SK-N-SH treated with all-trans-retinoic acid at 6 μM for 48 hours (cell line): ENCODE data around the gene FHOD1.

Experiments used
- ATAC-seq: fragments of 200-7000 bp; cut with Tn5 transposase; 3 replicates; pipeline ENCODE4 v1.9.1; 2020; ENCODE audit warnings: mild to moderate bottlenecking, moderate library complexity
- ARNTL ChIP-seq: fragments of 450-650 bp; formaldehyde crosslinking; IDR thresholded peaks from 2 replicates; pipeline ENCODE4 v1.5.0; 2020; ENCODE audit warnings: low read depth, mild to moderate bottlenecking, moderate library complexity, borderline replicate concordance
- BACH2 ChIP-seq: fragments of 250-450 bp; sonication (Bioruptor Pico); IDR thresholded peaks from 2 replicates; pipeline ENCODE4 v1.9.0; 2021; ENCODE audit warnings: mild to moderate bottlenecking, borderline replicate concordance
- CREB5 ChIP-seq: fragments of 250-450 bp; sonication (Bioruptor Pico); IDR thresholded peaks from 2 replicates; pipeline ENCODE4 v1.5.1; 2020; ENCODE audit warnings: low read depth, mild to moderate bottlenecking, moderate library complexity
- CSDC2 ChIP-seq: fragments of 250-450 bp; sonication (Bioruptor Pico); IDR thresholded peaks from 2 replicates; pipeline ENCODE4 v1.5.0; 2020; ENCODE audit warnings: mild to moderate bottlenecking, moderate library complexity
- ESRRG ChIP-seq: fragments of 250-450 bp; sonication (Bioruptor Pico); IDR thresholded peaks from 2 replicates; pipeline ENCODE4 v1.6.1; 2021; ENCODE audit warnings: mild to moderate bottlenecking
- GLIS3 ChIP-seq: fragments of 250-450 bp; sonication (Bioruptor Pico); IDR thresholded peaks from 2 replicates; pipeline ENCODE4 v1.5.0; 2020; ENCODE audit warnings: mild to moderate bottlenecking, moderate library complexity
- ISL1 ChIP-seq: fragments of 250-450 bp; sonication (Bioruptor Pico); IDR thresholded peaks from 2 replicates; pipeline ENCODE4 v2.1.2; 2022; ENCODE audit warnings: mild to moderate bottlenecking, moderate library complexity
- OSR1 ChIP-seq: fragments of 250-450 bp; sonication (Bioruptor Pico); IDR thresholded peaks from 2 replicates; pipeline ENCODE4 v1.8.0; 2022; ENCODE audit warnings: moderate library complexity, mild to moderate bottlenecking, inconsistent platforms
- PATZ1 ChIP-seq: fragments of 250-450 bp; sonication (Bioruptor Pico); IDR thresholded peaks from 2 replicates; pipeline ENCODE4 v1.8.0; 2020; ENCODE audit warnings: mild to moderate bottlenecking, moderate library complexity, borderline replicate concordance
- POU6F1 ChIP-seq: fragments of 250-450 bp; sonication (Bioruptor Pico); IDR thresholded peaks from 2 replicates; pipeline ENCODE4 v1.8.0; 2021; ENCODE audit warnings: low read depth, mild to moderate bottlenecking, moderate library complexity, borderline replicate concordance
- PPARA ChIP-seq: fragments of 250-450 bp; sonication (Bioruptor Pico); IDR thresholded peaks from 2 replicates; pipeline ENCODE4 v1.5.0; 2020; ENCODE audit warnings: mild to moderate bottlenecking, borderline replicate concordance
- RARB ChIP-seq: fragments of 250-450 bp; sonication (Bioruptor Pico); IDR thresholded peaks from 2 replicates; pipeline ENCODE4 v1.8.0; 2021; ENCODE audit warnings: mild to moderate bottlenecking, moderate library complexity
- TCF4 ChIP-seq: fragments of 250-450 bp; sonication (Bioruptor Pico); IDR thresholded peaks from 2 replicates; pipeline ENCODE4 v1.8.0; 2021; ENCODE audit warnings: mild to moderate bottlenecking, moderate library complexity, borderline replicate concordance
- TOX ChIP-seq: fragments of 250-450 bp; sonication (Bioruptor Pico); IDR thresholded peaks from 2 replicates; pipeline ENCODE4 v1.8.0; 2021; ENCODE audit warnings: mild to moderate bottlenecking, moderate library complexity, borderline replicate concordance
- ZC3H10 ChIP-seq: fragments of 250-450 bp; sonication (Bioruptor Pico); IDR thresholded peaks from 2 replicates; pipeline ENCODE4 v1.5.1; 2021; ENCODE audit warnings: mild to moderate bottlenecking, moderate library complexity
- ZFP3 ChIP-seq: fragments of 250-450 bp; sonication (Bioruptor Pico); IDR thresholded peaks from 2 replicates; pipeline ENCODE4 v1.5.0; 2020; ENCODE audit warnings: mild to moderate bottlenecking, moderate library complexity
- ZFP30 ChIP-seq: fragments of 450-650 bp; formaldehyde crosslinking; IDR thresholded peaks from 2 replicates; pipeline ENCODE4 v1.5.0; 2022; ENCODE audit warnings: mild to moderate bottlenecking, moderate library complexity
- ZNF565 ChIP-seq: fragments of 450-650 bp; formaldehyde crosslinking; conservative IDR thresholded peaks from 2 replicates; pipeline ENCODE4 v1.5.0; 2020; ENCODE audit warnings: low read depth, mild to moderate bottlenecking, moderate library complexity
- ZNF70 ChIP-seq: fragments of 450-650 bp; formaldehyde crosslinking; IDR thresholded peaks from 2 replicates; pipeline ENCODE4 v1.5.0; 2020; ENCODE audit warnings: mild to moderate bottlenecking, moderate library complexity
- ZNF8 ChIP-seq: fragments of 450-650 bp; formaldehyde crosslinking; IDR thresholded peaks from 2 replicates; pipeline ENCODE4 v1.5.0; 2020; ENCODE audit warnings: mild to moderate bottlenecking, moderate library complexity
- TF ChIP-seq, protein P1 (sequence below): fragments of 250-450 bp; sonication (Bioruptor Pico); IDR thresholded peaks from 2 replicates; pipeline ENCODE4 v1.5.0; 2020; ENCODE audit warnings: mild to moderate bottlenecking, moderate library complexity

Gene FHOD1

DNA sequence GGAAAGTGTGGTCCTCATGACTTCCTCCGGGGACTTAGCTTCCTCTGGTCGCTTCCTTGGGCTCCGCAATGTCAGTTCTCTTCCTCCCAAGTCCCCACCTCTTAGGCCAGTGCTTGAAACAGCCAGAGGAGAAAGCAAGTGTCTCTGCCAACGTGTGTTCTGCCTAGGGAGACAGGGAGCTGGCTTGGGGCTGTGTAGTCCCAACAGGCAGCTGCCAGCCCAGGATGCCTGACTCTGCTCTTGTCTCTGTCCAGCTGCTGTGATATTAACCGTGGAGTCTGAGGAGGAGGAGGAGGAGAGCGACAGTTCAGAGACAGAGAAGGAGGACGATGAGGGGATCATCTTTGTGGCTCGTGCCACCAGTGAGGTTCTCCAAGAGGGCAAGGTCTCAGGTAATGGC is 18.6 kb upstream of the FHOD1 start:
- ATAC-seq = no peak
- TF ChIP-seq PPARA (CRISPR knock-in tag) = no peak
- TF ChIP-seq CREB5 (CRISPR knock-in tag) = no peak
- TF ChIP-seq PATZ1 = no peak
- TF ChIP-seq, protein P1, sequence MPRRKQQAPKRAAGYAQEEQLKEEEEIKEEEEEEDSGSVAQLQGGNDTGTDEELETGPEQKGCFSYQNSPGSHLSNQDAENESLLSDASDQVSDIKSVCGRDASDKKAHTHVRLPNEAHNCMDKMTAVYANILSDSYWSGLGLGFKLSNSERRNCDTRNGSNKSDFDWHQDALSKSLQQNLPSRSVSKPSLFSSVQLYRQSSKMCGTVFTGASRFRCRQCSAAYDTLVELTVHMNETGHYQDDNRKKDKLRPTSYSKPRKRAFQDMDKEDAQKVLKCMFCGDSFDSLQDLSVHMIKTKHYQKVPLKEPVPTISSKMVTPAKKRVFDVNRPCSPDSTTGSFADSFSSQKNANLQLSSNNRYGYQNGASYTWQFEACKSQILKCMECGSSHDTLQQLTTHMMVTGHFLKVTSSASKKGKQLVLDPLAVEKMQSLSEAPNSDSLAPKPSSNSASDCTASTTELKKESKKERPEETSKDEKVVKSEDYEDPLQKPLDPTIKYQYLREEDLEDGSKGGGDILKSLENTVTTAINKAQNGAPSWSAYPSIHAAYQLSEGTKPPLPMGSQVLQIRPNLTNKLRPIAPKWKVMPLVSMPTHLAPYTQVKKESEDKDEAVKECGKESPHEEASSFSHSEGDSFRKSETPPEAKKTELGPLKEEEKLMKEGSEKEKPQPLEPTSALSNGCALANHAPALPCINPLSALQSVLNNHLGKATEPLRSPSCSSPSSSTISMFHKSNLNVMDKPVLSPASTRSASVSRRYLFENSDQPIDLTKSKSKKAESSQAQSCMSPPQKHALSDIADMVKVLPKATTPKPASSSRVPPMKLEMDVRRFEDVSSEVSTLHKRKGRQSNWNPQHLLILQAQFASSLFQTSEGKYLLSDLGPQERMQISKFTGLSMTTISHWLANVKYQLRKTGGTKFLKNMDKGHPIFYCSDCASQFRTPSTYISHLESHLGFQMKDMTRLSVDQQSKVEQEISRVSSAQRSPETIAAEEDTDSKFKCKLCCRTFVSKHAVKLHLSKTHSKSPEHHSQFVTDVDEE (CRISPR knock-in tag) = no peak
- no peak for TF ChIP-seq ISL1
- no peak for TF ChIP-seq OSR1 (CRISPR knock-in tag)
- no peak for TF ChIP-seq BACH2 (CRISPR knock-in tag)
- no peak for TF ChIP-seq TOX (CRISPR knock-in tag)
- no peak for TF ChIP-seq RARB
- no peak for TF ChIP-seq TCF4 (CRISPR knock-in tag)
- no peak for TF ChIP-seq GLIS3 (CRISPR knock-in tag)
- TF ChIP-seq ARNTL (CRISPR knock-in tag) = no peak
- no peak for TF ChIP-seq CSDC2 (CRISPR knock-in tag)
- no peak for TF ChIP-seq ZC3H10
- no peak for TF ChIP-seq ESRRG (CRISPR knock-in tag)
- TF ChIP-seq ZNF70 (CRISPR knock-in tag) = no peak
- no peak for TF ChIP-seq ZFP30 (CRISPR knock-in tag)
- no peak for TF ChIP-seq POU6F1 (CRISPR knock-in tag)
- no peak for TF ChIP-seq ZFP3 (CRISPR knock-in tag)

GRCh38 chr16:67264866-67265265 is 17.6 kb upstream of the FHOD1 start:
- ATAC-seq = no peak
- TF ChIP-seq TCF4 (CRISPR knock-in tag) (no peak), OSR1 (CRISPR knock-in tag) (no peak)

DNA sequence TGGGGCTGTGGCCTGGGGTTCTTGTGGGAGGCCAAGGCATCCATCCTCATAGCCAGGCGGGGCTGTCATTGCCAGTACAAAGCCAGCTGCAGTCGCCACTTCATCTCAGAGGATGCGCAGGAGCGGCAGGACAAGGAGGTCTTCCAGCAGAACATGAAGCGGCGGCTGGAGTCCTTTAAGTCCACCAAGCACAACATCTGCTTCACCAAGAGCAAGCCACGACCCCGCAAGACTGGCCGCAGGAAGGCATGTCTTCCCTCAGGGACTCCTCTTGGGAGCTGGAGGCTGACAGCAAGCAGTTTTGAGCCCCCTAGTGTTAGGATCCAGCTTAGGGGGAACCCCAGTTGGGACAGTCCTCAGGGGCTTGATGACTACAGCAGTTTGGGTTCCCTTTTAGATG is 17.0 kb upstream of the FHOD1 start:
- no peak for ATAC-seq

More for the DNA sequence above, 17.0 kb upstream of the FHOD1 start:
- no peak for TF ChIP-seq RARB
- no peak for TF ChIP-seq PPARA (CRISPR knock-in tag)
- no peak for TF ChIP-seq ZNF565 (CRISPR knock-in tag)
- TF ChIP-seq ISL1 = no peak
- TF ChIP-seq GLIS3 (CRISPR knock-in tag) = no peak
- TF ChIP-seq, protein P1 (CRISPR knock-in tag) = no peak
- no peak for TF ChIP-seq ZFP30 (CRISPR knock-in tag)
- TF ChIP-seq BACH2 (CRISPR knock-in tag) = no peak
- no peak for TF ChIP-seq ZNF70 (CRISPR knock-in tag)
- TF ChIP-seq ZNF8 (CRISPR knock-in tag) = no peak
- TF ChIP-seq POU6F1 (CRISPR knock-in tag) = no peak
- TF ChIP-seq CREB5 (CRISPR knock-in tag) = no peak
- TF ChIP-seq ESRRG (CRISPR knock-in tag) = no peak
- TF ChIP-seq ZFP3 (CRISPR knock-in tag) = no peak
- no peak for TF ChIP-seq TOX (CRISPR knock-in tag)
- TF ChIP-seq OSR1 (CRISPR knock-in tag) = no peak
- TF ChIP-seq CSDC2 (CRISPR knock-in tag) = no peak
- TF ChIP-seq TCF4 (CRISPR knock-in tag) = no peak
- TF ChIP-seq, all 23 proteins: peak for 0
